ENCODE results near the gene DCC.

Gene DCC

GRCh38 chr18:53191634-53192033 lies 851.6 kb downstream of the DCC start:
- no peak for DNase-seq
- Histone ChIP-seq H3K9me3 (ENCODE audit: control insufficient read depth, low read length) (no peaks in the 10 kb centered on the region), H3K36me3 (ENCODE audit: control insufficient read depth, insufficient read depth, low read length) (no peaks in the 10 kb centered on the region), H3K4me3 (ENCODE audit: insufficient read depth, low read depth, low read length, poor library complexity, severe bottlenecking) (no peak overlapping the region), H3K27me3 (replicated peaks; ENCODE audit: control insufficient read depth, insufficient read depth, low read length, poor library complexity, severe bottlenecking) (no peaks in the 10 kb centered on the region), H3K4me1 (ENCODE audit: control insufficient read depth, insufficient read depth, low read length, poor library complexity, severe bottlenecking) (no peaks in the 10 kb centered on the region), H3K27ac (ENCODE audit: insufficient read depth, low read length, poor library complexity, severe bottlenecking) (no peak overlapping the region)

DNA sequence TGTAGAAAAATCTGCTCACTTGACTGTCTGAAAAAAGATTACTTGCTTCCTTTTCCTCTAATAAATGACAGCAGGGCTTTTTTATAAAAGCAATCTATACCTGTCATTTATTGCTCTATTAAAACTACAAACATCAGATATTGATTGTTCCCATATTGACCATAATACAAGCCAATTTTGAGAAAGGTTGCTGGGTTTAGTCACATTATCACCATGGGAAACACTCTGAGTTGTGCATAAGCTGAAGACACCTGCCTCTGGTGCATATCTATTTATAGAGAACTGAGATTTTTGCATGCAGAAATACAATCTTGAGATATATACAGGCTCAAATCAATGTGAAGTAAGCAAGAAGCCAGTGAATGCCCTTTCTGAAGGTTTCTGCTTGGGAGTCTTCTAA lies 853.9 kb downstream of the DCC start:
- no peak overlapping the region for H3K27ac ChIP-seq (ENCODE audit: insufficient read depth, low read length, poor library complexity, severe bottlenecking)

GRCh38 chr18:53219853-53220252 lies 879.9 kb downstream of the DCC start:
- Histone ChIP-seq H3K27me3 (replicated peaks; ENCODE audit: control insufficient read depth, insufficient read depth, low read length, poor library complexity, severe bottlenecking) (no peaks in the 10 kb centered on the region), H3K4me1 (ENCODE audit: control insufficient read depth, insufficient read depth, low read length, poor library complexity, severe bottlenecking) (no peaks in the 10 kb centered on the region), H3K4me3 (ENCODE audit: insufficient read depth, low read depth, low read length, poor library complexity, severe bottlenecking) (no peak overlapping the region), H3K36me3 (ENCODE audit: control insufficient read depth, insufficient read depth, low read length) (no peaks in the 10 kb centered on the region), H3K27ac (ENCODE audit: insufficient read depth, low read length, poor library complexity, severe bottlenecking) (no peak overlapping the region), H3K9me3 (ENCODE audit: control insufficient read depth, low read length) (no peaks in the 10 kb centered on the region)
- no peak for DNase-seq

More for the DNA sequence above, 853.9 kb downstream of the DCC start:
- Histone ChIP-seq H3K4me1 (ENCODE audit: control insufficient read depth, insufficient read depth, low read length, poor library complexity, severe bottlenecking) (no peaks in the 10 kb centered on the region), H3K9me3 (ENCODE audit: control insufficient read depth, low read length) (no peaks in the 10 kb centered on the region), H3K4me3 (ENCODE audit: insufficient read depth, low read depth, low read length, poor library complexity, severe bottlenecking) (no peak overlapping the region), H3K27me3 (replicated peaks; ENCODE audit: control insufficient read depth, insufficient read depth, low read length, poor library complexity, severe bottlenecking) (no peaks in the 10 kb centered on the region), H3K36me3 (ENCODE audit: control insufficient read depth, insufficient read depth, low read length) (no peaks in the 10 kb centered on the region)
- DNase-seq, result no peak

DNA sequence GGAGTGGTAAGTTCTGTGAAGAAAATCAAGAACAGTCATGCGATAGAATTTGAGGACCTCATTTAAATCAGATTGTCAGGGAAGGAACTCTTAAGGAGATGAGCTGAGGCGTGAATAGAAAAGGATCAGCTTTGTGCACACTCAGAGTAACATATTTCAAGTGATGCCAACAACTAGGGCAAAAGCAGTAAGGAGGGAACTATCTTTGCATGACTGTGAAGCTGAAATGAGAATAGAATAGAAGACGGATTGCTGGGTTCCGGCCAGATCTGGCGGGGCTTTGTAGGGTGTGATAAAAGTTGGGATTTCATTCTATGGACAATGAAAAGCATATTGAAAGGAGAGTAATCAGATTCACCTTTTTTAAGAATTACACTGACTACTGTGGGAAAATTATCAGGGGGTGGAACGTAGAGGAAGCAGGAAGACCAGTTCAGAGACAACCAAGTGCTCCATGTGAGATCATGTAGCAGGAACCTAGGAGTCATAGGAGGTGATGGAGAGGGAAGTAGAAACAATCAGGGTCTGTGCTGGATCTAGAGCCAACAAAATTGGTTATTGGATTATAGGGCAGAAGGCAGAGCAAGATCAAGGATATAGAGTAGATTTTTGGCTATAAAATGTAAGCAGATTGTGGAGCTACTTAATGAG lies 884.3 kb downstream of the DCC start:
- Histone ChIP-seq H3K9me3 (ENCODE audit: control insufficient read depth, low read length) (no peaks in the 10 kb centered on the region), H3K27me3 (replicated peaks; ENCODE audit: control insufficient read depth, insufficient read depth, low read length, poor library complexity, severe bottlenecking) (no peaks in the 10 kb centered on the region)
- DNase-seq, result no peak

GRCh38 chr18:53225567-53226325 lies 885.7 kb downstream of the DCC start:
- no peak for DNase-seq
- no peaks in the 10 kb centered on the region for H3K4me1 ChIP-seq (ENCODE audit: control insufficient read depth, insufficient read depth, low read length, poor library complexity, severe bottlenecking)
- H3K36me3 ChIP-seq (ENCODE audit: control insufficient read depth, insufficient read depth, low read length), result no peaks in the 10 kb centered on the region
- H3K4me3 ChIP-seq (ENCODE audit: insufficient read depth, low read depth, low read length, poor library complexity, severe bottlenecking), result no peak overlapping the region
- no peak overlapping the region for H3K27ac ChIP-seq (ENCODE audit: insufficient read depth, low read length, poor library complexity, severe bottlenecking)
- H3K9me3 ChIP-seq (ENCODE audit: control insufficient read depth, low read length), result no peaks in the 10 kb centered on the region
- H3K27me3 ChIP-seq (replicated peaks; ENCODE audit: control insufficient read depth, insufficient read depth, low read length, poor library complexity, severe bottlenecking), result no peaks in the 10 kb centered on the region

More for the DNA sequence above, 884.3 kb downstream of the DCC start:
- H3K4me3 ChIP-seq (ENCODE audit: insufficient read depth, low read depth, low read length, poor library complexity, severe bottlenecking), result no peak overlapping the region
- H3K4me1 ChIP-seq (ENCODE audit: control insufficient read depth, insufficient read depth, low read length, poor library complexity, severe bottlenecking), result no peaks in the 10 kb centered on the region
- no peak overlapping the region for H3K27ac ChIP-seq (ENCODE audit: insufficient read depth, low read length, poor library complexity, severe bottlenecking)
- H3K36me3 ChIP-seq (ENCODE audit: control insufficient read depth, insufficient read depth, low read length), result no peaks in the 10 kb centered on the region

GRCh38 chr18:53234610-53235009 lies 894.6 kb downstream of the DCC start:
- Histone ChIP-seq H3K4me3 (ENCODE audit: insufficient read depth, low read depth, low read length, poor library complexity, severe bottlenecking) (no peak overlapping the region), H3K27ac (ENCODE audit: insufficient read depth, low read length, poor library complexity, severe bottlenecking) (no peak overlapping the region), H3K36me3 (ENCODE audit: control insufficient read depth, insufficient read depth, low read length) (no peaks in the 10 kb centered on the region), H3K27me3 (replicated peaks; ENCODE audit: control insufficient read depth, insufficient read depth, low read length, poor library complexity, severe bottlenecking) (no peaks in the 10 kb centered on the region), H3K4me1 (ENCODE audit: control insufficient read depth, insufficient read depth, low read length, poor library complexity, severe bottlenecking) (no peaks in the 10 kb centered on the region), H3K9me3 (ENCODE audit: control insufficient read depth, low read length) (no peaks in the 10 kb centered on the region)
- DNase-seq, result no peak

GRCh38 chr18:53241161-53241560 lies 901.2 kb downstream of the DCC start:
- DNase-seq, result no peak
- Histone ChIP-seq H3K27me3 (replicated peaks; ENCODE audit: control insufficient read depth, insufficient read depth, low read length, poor library complexity, severe bottlenecking) (no peaks in the 10 kb centered on the region), H3K4me1 (ENCODE audit: control insufficient read depth, insufficient read depth, low read length, poor library complexity, severe bottlenecking) (no peaks in the 10 kb centered on the region), H3K9me3 (ENCODE audit: control insufficient read depth, low read length) (no peaks in the 10 kb centered on the region), H3K27ac (ENCODE audit: insufficient read depth, low read length, poor library complexity, severe bottlenecking) (no peak overlapping the region), H3K36me3 (ENCODE audit: control insufficient read depth, insufficient read depth, low read length) (no peaks in the 10 kb centered on the region), H3K4me3 (ENCODE audit: insufficient read depth, low read depth, low read length, poor library complexity, severe bottlenecking) (no peak overlapping the region)

DNA sequence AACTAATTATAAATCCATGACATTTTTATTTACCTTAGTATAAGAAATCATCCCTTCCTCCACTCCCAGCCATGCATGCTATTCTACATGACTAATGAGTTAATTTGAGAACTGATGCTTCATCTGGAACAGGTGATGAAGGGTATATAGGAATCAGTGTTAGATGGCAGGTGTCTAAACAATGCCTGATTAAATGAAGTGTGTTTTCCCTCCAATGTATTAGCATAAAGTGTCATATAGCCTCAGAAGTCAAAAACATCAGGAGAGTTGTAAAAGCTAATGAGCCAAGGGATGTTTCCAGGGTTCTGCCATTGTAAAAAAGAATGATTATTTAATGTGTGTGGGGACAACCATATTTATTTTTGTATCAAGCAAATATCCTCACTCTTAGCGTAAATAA lies 913.8 kb downstream of the DCC start:
- Histone ChIP-seq H3K27me3 (replicated peaks; ENCODE audit: control insufficient read depth, insufficient read depth, low read length, poor library complexity, severe bottlenecking) (no peaks in the 10 kb centered on the region), H3K9me3 (ENCODE audit: control insufficient read depth, low read length) (no peaks in the 10 kb centered on the region), H3K36me3 (ENCODE audit: control insufficient read depth, insufficient read depth, low read length) (no peaks in the 10 kb centered on the region), H3K4me1 (ENCODE audit: control insufficient read depth, insufficient read depth, low read length, poor library complexity, severe bottlenecking) (no peaks in the 10 kb centered on the region), H3K27ac (ENCODE audit: insufficient read depth, low read length, poor library complexity, severe bottlenecking) (no peak overlapping the region), H3K4me3 (ENCODE audit: insufficient read depth, low read depth, low read length, poor library complexity, severe bottlenecking) (no peak overlapping the region)
- no peak for DNase-seq

DNA sequence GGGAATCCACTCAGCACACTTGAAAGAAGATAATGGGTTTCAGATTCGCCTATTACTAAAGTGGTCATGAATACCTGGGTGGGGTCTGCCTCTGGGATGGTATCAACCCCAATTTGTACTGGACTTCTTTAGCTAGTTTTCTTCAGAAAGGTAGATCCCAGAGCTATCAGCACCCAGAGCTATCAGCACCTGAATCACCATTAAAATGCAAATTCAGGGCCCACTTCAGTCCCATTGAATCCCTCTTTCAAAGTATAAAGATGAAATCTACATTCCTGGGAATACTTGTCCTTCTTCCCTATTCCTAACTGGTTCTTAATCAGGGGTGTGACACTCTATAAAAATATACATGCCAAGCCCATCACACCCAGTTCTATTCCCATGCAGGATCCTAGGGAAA lies 914.3 kb downstream of the DCC start:
- Histone ChIP-seq H3K9me3 (ENCODE audit: control insufficient read depth, low read length) (no peaks in the 10 kb centered on the region), H3K27me3 (replicated peaks; ENCODE audit: control insufficient read depth, insufficient read depth, low read length, poor library complexity, severe bottlenecking) (no peaks in the 10 kb centered on the region)

GRCh38 chr18:53261241-53261640 lies 921.2 kb downstream of the DCC start:
- DNase-seq, result no peak
- H3K4me1 ChIP-seq (ENCODE audit: control insufficient read depth, insufficient read depth, low read length, poor library complexity, severe bottlenecking), result no peaks in the 10 kb centered on the region
- H3K4me3 ChIP-seq (ENCODE audit: insufficient read depth, low read depth, low read length, poor library complexity, severe bottlenecking), result no peak overlapping the region
- H3K27ac ChIP-seq (ENCODE audit: insufficient read depth, low read length, poor library complexity, severe bottlenecking), result no peak overlapping the region
- H3K36me3 ChIP-seq (ENCODE audit: control insufficient read depth, insufficient read depth, low read length), result no peaks in the 10 kb centered on the region
- H3K27me3 ChIP-seq (replicated peaks; ENCODE audit: control insufficient read depth, insufficient read depth, low read length, poor library complexity, severe bottlenecking), result no peaks in the 10 kb centered on the region
- H3K9me3 ChIP-seq (ENCODE audit: control insufficient read depth, low read length), result no peaks in the 10 kb centered on the region

More for the DNA sequence above, 914.3 kb downstream of the DCC start:
- no peak for DNase-seq
- Histone ChIP-seq H3K27ac (ENCODE audit: insufficient read depth, low read length, poor library complexity, severe bottlenecking) (no peak overlapping the region), H3K36me3 (ENCODE audit: control insufficient read depth, insufficient read depth, low read length) (no peaks in the 10 kb centered on the region), H3K4me1 (ENCODE audit: control insufficient read depth, insufficient read depth, low read length, poor library complexity, severe bottlenecking) (no peaks in the 10 kb centered on the region), H3K4me3 (ENCODE audit: insufficient read depth, low read depth, low read length, poor library complexity, severe bottlenecking) (no peak overlapping the region)
